GM18870 (cell line): ENCODE measurements around the gene TTPAL.

Experiments used
- ATAC-seq: cut with Tn5 transposase; IDR thresholded peaks from one replicate; pipeline ENCODE4 v1.9.1; 2021; ENCODE audit warnings: moderate library complexity; ENCODE audit not compliant: unreplicated experiment

The TTPAL gene, protein sequence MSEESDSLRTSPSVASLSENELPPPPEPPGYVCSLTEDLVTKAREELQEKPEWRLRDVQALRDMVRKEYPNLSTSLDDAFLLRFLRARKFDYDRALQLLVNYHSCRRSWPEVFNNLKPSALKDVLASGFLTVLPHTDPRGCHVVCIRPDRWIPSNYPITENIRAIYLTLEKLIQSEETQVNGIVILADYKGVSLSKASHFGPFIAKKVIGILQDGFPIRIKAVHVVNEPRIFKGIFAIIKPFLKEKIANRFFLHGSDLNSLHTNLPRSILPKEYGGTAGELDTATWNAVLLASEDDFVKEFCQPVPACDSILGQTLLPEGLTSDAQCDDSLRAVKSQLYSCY

DNA sequence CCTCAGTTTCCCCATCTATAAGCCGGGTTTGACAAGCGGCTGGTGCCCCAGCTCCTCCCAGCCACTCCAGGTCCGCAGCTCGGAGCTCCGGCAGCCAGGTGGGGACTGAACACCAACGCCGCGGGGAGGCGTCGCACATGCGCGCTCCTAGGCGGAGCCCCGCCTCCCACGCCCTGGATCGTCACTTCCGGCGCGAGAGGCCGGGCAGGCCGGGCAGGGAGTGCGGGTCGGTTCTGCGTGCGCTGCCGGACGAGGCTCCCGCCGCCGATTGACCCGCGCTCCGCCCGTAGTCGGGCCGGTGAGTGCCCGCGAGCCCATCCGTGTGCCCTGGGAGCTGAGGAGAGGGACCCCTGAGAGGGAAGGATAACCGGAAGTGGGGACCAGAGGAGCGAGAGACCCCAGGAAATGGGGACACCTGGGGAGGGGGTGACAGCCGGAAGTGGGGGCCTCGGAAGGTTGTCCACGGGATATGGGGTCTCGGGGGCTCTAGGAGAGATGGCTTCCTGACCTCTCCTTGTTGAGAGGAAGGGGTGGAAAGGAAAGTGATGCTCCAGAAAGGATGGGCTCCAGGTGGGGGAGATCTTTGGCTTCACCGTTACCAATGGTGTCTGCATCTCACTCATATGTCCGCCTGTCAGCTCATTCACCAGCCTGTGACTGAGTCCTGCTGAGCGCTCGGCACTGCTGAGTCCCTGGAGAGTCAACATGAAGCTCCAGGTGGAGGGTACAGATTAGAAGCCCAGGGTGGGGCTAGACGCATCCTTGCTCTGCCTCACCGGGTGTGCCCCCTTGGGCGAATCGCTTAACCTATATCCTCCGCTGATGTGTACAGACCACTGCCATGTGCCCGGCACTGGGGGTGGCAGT is at the start of gene TTPAL:
TSS of gene TTPAL (plus strand) at position 181 of the 867 bp plus-strand sequence. CDS start 4,126 bp downstream, outside the sequence.
- peak; percentile 67 for ATAC-seq

DNA sequence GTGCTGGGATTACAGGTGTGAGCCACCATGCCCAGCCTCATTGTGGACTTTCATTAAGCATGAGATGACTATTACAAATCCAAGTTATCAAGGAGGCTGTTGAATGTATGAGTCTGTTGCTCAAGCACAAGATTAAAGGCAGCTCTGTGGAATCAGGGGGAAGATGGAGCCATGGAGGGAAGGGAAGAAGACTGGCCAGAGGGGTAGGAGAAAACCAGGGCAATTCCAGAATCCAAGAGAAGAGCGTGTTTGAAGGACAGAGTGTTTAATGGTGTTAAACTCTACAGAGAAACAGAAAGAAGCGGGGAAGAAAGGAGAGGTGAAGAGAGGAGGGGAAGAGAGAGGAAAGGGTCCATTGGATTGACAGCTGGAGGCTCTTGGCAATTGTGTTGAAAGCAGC is 49.8 kb upstream of the TTPAL start:
- no peak for ATAC-seq

DNA sequence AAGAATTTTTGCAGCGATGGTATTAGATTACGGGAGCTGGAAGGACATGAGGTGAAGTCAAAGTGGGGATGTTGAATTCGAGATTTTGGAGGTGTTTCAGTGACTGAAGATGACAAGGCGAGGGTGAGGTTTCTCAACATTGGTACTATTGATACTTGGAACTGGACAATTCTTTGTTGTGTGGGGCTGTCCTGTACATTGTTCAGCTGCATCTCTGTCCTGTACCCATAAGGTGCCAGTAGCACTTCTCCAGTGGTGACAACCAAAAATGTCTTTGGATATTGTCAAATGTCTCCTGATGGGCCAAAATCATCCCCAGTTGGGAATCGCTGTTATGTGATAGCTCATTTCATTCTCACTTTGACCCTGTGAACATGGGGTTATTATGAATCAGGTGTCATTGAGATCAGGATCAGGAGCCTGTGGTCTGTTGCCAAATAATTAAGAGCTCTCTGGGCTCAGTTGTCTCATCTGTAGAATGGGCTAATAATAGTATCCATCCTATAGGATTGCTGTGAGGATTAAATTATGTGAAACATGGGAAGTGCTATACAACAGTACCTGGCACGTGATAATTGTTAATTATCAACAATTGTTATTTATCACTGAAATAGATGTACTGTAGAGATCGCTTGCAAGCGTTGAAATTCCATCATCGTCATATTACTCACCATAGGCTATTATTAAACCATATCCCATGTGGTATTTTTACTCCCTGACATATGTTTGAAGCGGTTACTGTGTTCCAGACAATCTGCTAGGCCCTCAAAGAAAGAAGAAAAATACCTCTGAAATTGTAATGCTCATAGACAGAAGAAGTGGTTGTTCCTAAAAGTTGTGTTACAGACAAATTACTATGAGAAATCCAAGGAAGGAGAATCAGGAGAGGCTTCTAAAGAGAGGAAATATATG is 48.5 kb upstream of the TTPAL start:
- no peak for ATAC-seq

DNA sequence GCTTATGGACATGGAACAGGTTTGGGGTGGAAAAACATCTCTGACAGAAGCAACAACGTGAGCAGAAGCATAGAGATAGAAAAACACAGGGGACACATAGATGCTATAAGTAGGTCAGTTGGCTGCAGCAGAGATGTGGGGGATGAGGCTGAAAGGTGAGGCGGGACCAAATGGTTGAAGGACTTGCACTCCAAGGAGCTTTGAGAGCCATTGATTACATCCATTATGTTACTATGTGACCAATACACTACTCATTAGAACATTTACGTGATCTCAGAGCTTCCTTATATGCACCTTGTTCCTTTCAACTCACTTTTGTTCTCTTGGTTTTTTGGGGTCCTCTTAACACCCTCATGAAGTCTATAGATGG is 47.9 kb upstream of the TTPAL start:
- no peak for ATAC-seq

DNA sequence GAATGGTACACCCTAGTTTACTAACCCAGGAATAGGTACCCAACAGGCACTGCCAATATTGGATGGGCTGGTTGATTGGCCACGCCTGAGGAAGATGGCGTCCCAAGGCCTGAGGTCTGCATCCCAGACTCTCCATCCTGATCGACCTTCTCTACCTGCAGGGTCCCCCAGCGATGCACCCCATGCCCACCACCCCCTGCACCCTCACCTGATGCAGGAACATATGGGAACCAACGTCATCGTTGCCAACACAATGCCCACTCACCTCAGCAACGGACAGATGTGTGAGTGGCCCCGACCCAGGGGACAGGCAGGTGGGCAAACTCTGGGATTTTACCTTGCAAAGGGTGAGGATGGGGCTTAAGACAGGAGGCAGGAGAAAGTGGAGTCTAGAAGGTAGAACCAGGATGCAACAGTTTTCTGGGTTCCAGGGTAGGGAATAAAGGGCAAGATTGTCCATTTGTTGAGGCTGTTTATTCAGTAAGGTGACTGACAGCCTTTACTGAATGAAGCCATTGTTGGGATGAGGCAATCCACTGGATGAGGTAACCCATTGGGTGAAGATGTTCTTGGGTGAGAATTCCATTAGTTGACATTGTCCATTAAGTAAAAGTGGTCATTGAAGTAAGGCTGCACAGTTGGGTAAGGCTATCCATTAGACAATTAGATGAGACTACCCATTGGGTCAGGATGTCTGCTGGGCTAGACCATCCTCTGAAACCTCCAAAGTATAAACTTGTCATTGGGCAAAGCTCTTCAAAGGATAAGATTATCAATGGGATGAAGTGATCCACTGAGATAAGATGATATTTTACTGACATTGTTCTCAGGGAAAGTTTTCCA is 47.3 kb upstream of the TTPAL start:
- no peak for ATAC-seq

DNA sequence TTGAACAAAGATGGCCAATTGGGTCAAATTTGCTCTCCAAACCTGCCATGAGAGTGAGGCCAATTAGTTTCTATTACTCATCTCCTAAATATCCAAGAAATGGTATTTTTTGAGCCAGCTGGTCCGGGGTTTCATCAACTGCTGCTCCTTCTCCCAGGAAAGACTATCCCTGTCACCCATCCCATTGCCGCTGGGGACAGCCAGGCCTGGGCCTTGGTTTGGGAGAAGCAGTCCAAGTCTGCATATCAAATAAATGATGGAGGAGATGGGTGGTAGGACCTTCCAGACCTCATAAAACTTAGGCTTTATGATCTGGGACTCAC is 46.7 kb upstream of the TTPAL start:
- ATAC-seq: no peak

DNA sequence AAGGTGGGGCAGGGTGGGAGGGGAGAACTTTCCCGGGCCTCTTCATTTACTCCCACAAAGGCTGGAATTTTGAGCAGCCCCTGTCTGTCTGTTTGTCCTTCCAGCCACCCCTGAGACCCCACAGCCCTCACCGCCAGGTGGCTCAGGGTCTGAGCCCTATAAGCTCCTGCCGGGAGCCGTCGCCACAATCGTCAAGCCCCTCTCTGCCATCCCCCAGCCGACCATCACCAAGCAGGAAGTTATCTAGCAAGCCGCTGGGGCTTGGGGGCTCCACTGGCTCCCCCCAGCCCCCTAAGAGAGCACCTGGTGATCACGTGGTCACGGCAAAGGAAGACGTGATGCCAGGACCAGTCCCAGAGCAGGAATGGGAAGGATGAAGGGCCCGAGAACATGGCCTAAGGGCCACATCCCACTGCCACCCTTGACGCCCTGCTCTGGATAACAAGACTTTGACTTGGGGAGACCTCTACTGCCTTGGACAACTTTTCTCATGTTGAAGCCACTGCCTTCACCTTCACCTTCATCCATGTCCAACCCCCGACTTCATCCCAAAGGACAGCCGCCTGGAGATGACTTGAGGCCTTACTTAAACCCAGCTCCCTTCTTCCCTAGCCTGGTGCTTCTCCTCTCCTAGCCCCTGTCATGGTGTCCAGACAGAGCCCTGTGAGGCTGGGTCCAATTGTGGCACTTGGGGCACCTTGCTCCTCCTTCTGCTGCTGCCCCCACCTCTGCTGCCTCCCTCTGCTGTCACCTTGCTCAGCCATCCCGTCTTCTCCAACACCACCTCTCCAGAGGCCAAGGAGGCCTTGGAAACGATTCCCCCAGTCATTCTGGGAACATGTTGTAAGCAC is 46.0 kb upstream of the TTPAL start:
- no peak for ATAC-seq

DNA sequence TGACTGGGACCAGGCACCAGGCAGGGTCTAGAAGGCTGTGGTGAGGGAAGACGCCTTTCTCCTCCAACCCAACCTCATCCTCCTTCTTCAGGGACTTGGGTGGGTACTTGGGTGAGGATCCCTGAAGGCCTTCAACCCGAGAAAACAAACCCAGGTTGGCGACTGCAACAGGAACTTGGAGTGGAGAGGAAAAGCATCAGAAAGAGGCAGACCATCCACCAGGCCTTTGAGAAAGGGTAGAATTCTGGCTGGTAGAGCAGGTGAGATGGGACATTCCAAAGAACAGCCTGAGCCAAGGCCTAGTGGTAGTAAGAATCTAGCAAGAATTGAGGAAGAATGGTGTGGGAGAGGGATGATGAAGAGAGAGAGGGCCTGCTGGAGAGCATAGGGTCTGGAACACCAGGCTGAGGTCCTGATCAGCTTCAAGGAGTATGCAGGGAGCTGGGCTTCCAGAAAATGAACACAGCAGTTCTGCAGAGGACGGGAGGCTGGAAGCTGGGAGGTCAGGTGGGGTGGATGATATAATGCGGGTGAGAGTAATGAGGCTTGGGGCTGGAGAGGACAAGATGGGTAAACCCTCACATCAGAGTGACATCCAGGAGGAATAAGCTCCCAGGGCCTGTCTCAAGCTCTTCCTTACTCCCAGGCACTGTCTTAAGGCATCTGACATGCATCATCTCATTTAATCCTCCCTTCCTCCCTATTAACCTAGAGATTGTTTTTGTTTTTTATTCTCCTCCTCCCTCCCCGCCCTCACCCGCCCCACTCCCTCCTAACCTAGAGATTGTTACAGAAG is 45.2 kb upstream of the TTPAL start:
- ATAC-seq: no peak

DNA sequence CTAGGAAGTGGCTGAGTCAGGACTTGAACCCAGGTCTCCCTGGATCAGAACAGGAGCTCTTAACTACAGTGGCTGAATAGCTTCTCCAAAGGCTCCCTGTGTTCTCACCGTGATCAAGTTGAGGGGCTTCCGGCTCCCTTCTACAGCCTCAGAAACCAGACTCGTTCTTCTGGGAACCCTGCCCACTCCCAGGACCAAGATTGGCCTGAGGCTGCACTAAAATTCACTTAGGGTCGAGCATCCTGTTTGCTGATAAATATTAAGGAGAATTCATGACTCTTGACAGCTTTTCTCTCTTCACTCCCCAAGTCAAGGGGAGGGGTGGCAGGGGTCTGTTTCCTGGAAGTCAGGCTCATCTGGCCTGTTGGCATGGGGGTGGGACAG is 44.6 kb upstream of the TTPAL start:
- no peak for ATAC-seq

DNA sequence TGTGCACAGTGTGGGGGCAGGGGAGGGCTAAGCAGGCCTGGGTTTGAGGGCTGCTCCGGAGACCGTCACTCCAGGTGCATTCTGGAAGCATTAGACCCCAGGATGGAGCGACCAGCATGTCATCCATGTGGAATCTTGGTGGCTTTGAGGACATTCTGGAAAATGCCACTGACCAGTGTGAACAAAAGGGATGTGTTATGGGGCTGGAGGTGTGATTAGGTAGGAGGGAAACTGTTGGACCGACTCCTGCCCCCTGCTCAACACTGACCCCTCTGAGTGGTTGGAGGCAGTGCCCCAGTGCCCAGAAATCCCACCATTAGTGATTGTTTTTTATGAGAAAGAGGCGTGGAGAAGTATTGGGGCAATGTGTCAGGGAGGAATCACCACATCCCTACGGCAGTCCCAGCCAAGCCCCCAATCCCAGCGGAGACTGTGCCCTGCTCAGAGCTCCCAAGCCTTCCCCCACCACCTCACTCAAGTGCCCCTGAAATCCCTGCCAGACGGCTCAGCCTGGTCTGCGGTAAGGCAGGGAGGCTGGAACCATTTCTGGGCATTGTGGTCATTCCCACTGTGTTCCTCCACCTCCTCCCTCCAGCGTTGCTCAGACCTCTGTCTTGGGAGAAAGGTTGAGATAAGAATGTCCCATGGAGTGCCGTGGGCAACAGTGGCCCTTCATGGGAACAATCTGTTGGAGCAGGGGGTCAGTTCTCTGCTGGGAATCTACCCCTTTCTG is 44.0 kb upstream of the TTPAL start:
- ATAC-seq: no peak

DNA sequence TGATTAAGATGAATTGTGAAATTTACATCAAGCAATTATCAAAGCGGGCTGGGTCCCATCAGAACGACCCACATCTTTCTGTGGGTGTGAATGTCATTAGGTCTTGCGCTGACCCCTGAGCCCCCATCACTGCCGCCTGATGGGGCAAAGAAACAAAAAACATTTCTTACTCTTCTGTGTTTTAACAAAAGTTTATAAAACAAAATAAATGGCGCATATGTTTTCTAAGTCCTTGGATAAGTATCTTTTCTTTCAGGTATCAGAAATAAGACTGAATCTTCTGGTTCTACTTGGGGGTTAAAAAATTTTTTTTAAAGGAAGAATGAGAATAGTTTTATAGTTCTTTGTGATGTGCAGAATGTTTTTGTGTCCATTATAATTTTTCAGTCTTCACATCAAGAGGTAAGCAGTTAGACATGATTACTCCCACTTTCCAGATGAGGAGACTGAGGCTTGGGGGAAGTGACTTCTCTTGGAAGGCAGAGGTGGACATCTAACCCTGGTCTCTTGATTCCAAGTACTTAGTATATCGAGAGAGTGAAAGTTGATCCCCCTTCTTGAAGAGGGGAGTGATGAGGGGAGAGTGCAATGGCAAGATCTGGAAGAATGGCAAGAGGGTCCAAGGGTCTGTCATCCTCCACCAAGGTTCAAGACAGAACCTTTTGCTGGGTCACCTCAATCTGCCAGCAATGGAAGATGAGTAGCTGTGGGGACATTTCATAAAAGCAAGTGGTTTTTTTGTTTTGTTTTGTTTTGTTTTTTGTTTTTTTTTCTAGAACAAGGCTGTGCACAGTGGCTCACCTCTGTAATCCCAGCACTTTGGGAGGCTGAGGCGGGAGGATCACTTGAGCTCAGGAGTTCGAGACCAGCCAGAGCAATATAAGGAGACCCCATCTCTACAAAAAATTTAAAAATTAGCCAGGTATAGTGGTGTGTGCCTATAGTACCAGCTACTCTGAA is 42.8 kb upstream of the TTPAL start:
- ATAC-seq: no peak

DNA sequence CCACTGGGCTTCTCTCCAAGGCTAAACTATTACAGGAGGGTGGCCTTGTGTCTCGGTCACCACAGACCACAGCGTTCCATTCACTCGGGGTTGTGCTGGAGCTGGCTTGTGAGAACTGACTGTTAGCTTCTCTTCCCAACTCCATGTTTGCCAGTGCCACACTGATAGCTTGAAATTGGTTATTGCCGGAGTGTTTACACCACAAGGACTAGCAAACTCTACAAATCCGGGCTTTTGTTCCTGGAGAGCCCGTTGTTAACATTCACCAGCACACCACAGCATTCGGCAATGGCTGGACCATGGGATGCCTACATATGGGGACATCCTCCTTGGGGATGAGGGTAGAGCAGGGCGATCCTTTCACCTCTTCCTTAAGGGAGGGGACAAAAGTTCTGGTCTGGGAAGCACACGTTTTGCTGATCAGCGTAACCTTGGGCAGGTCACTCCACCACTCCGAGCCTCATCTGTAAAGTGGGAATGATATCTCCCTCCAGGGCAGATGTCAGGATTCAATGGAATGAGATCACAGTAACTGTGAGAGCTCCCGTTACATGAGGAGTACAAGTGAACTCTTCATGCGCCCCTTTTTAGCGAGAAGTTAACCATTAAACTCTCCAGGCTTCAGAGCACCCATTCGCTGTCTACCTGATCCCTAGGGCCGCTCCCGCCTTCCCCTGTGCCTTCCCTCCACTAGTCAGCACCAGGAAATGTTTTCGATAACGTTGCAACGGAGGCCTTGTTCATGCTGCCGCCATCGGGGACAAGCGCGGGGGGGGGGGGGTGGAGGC is 41.7 kb upstream of the TTPAL start:
- no peak for ATAC-seq

DNA sequence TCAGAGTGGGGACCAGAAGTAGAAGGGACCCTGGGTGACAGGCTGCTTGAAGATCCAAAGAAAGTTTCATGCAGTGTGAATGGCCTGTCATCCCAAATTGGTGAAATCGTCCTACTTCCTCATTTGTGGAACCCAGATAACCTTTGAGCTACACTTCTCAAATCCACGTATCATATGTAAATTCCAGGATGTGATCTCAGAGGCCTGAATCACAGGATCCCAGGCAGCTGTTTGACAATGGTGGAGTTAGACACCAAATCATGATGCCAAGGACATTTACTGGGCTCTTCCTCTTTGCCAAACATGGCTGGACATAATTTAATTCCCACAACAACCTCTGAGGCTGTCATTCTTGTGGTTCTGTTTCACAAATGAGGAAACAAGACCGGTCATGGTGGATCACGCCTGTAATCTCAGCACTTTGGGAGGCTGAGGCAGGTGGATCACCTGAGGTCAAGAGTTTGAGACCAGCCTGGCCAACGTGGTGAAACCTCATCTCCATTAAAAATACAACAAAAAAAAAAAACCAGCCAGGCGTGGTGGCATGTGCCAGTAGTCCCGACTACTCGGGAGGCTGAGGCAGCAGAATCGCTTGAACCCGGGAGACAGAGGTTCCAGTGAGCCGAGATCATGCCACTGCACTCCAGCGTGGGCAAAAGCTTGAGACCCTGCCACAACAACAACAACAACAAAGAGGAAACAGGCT is 39.9 kb upstream of the TTPAL start:
- ATAC-seq: no peak

DNA sequence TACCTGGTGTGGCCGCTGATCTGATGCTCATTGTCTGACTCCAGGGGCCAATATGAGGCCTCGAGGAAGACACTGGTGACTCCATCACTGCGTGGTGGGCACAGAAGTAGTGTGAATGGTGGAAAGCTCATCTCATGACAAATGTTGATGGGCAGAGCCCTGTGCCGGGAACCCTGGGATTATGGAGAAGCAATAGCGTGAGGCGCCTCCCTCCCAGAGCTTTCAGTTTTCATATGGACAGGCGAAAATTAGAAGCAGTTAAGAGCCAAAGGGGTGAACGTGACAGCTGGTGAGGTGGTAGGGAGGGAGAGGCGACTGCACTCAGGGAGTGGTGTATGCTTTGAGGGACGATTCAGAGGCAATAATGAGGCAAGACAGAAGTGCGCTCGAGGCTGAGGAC is 39.3 kb upstream of the TTPAL start:
- no peak for ATAC-seq

DNA sequence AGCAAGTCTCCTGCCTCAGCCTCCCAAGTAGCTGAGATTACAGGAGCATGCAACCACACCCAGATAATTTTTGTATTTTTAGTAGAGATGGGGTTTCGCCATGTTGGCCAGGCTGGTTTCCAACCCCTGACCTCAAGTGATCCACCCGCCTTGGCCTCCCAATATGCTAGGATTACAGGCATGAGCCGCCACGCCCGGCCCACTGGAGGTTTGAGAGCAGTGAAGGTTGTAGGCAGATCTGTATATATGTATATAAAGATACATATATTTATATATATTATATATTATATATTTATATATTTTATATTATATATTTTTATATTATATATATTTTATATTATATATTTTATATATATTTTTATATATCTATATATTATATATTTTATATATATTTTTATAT is 38.2 kb upstream of the TTPAL start:
- ATAC-seq: no peak

DNA sequence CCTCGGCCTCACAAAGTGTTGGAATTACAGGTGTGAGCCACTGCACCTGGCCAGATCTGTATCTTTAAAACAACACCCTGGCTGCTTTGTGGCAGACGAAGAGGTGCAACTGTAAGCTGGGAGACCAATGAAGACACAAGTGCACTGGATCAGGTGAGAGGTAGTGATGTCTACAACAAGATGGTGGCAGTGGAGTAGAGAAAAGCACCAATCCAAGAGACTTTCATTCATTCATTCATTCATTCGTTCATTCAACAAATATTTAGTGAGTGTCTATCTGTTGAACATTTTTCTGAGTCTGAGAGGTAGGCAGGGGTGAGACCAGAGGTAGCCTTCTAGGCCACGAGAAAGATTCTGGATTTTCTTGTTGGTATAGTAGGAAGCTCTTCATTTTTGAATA is 36.9 kb upstream of the TTPAL start:
- no peak for ATAC-seq
